ELR (cell line): ENCODE results near the gene PRMT3.
"Not testable (repeated sequence)": the region's sequence is repeated elsewhere in the genome, so short reads cannot be mapped to it uniquely, and the experiment has no call there.

Experiments
- DNase-seq: peaks from one replicate; pipeline ENCODE4 v3.0.0-alpha.2; 2015; ENCODE audit warnings: low read depth

The PRMT3 gene

DNA sequence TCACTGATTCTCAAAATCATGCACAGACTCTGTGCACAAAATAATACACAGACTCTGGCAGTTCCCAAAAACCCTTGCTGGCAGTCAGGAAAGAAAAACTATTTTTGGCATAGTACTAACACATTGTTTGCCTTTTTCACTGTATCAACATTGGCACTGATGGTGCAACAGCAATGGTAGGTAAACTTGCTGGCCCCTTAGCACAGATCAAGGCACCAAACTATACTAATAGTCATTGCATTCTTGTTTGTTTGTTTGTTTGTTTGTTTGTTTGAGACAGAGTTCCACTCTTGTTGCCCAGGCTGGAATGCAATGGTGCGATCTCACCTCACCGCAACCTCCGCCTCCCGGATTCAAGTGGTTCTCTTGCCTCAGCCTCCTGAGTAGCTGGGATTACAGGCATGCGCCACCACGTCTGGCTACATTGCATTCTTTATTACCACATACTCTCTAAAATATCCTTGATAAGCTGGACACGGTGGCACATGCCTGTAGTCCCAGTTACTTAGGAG is 130.9 kb downstream of the PRMT3 start:
- DNase-seq: no peak

GRCh38 chr11:20522536-20522935 is 135.0 kb downstream of the PRMT3 start:
- no peak for DNase-seq

- no peak for DNase-seq
Measured at GRCh38 chr11:20529757-20530156, 142.2 kb downstream of the PRMT3 start.

DNA sequence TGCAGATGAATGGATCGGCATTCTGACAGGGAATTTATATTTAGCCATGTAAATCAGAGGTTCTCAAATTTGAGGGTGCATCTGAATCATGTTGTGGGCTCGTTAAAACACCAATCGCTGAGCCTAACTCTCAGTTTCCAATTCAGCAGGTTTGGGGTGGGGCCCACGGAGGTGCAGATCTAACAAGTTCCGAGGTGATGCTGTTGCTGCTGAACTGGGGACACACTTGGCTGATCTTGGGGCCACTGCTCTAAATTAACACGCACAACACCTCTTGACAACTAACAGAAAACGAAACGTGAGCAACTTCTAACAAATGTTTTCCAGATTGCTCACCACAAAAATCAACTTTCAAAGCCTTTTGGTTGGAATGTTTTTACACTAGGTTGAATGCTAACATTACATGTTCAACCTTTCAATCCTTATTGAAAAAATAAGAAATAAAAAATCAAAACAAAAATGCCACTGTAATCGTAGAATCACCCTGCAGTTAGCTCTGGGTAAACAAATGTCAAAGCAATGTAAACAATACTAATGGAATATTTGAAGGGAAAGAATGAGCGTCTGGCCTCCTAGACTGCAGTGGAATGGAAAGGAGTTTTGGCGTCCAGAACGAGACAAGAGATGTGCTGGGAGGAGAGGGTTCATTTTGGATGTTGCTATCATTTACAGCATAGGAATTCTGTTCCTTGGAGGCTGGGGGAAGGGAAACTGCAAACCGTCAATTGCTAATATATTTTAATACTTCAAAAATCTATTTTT is 143.6 kb downstream of the PRMT3 start:
- DNase-seq: no peak

DNA sequence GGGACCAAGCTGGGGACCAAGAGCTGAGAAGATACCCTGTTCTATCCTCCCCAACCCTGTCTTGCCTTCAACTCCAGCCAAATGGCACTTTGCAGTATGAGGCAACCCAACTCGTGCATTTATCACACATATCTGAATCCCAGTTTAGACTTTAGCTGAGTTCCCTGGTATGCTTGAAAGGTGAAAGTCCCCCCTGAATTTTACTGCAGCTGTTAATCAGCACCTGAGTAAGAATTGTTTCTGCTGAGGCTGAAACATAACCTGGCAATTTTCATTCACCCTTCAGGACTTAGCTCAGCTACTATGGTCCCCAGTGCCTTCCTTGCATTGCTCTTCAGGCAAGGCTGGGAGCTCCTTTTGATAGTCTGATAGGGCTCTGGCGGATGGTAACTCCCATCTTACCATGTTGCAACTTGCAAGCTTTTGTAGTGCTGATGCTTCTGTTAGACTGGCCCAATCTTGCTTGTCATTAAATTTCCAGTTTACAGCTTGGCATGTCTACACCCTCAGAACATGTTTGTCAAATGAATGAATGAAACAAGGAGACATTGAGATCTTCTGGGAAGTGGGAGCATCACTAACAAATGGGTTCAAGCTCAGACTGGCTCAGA is 147.9 kb downstream of the PRMT3 start:
- no peak for DNase-seq

DNA sequence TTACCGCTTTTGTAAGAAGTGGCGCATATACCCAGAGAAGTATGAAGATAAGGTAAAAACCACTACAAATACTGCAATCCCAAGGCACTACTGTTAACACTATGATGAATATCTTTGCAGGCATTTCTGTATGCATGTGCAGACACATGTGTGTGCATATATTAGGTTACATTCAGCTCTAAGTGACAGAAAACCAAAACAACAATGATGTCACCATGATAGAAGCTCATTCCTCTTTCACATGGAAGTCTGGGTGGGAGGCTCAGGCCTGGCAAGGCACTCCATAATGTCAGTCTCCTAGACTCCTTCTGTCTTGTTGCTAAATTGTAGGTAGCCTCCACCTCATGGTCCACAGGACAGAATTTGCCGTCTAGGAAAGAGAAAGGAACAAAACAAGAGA is 148.8 kb downstream of the PRMT3 start:
- DNase-seq: no peak

DNA sequence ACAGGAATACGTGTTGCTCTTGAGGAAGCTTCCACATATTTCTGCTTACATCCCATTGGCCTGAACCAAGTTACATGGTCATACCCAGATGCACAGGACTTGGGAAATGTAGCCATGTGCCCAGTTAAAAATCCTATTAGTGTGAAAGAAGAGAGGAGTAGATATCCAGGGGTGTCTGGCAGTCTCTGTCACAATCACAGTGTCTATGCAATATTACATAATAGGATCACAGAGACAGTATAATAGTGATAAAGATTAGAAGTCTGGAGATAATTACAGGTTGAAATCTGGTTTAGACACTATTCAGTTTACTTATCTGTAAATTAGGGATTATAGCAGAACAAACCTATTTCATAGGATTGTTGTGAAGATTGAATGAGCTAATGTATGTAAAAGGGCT is 149.3 kb downstream of the PRMT3 start:
- no peak for DNase-seq

DNA sequence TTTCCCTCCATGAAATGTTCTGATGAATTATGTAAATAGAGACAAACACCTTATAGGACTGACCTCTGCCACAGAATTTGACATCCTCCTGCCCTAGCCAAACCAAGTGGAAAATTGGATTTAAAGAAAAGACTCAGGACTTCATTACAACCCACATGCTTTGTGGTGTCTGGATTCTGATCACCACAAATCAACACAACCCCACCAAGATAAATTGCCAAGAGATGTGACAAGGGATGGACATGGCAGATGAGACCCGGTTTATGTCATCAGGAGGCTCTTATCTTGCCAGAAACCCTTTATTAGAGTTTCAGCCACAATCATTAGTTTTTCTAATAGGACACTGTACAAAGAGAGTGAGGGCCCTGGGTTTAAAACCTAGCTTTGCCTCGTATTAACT is 154.0 kb downstream of the PRMT3 start:
- no peak for DNase-seq

GRCh38 chr11:20544603-20545237 is 157.2 kb downstream of the PRMT3 start:
- no peak for DNase-seq

GRCh38 chr11:20547411-20547810 is 159.9 kb downstream of the PRMT3 start:
- DNase-seq: no peak

DNA sequence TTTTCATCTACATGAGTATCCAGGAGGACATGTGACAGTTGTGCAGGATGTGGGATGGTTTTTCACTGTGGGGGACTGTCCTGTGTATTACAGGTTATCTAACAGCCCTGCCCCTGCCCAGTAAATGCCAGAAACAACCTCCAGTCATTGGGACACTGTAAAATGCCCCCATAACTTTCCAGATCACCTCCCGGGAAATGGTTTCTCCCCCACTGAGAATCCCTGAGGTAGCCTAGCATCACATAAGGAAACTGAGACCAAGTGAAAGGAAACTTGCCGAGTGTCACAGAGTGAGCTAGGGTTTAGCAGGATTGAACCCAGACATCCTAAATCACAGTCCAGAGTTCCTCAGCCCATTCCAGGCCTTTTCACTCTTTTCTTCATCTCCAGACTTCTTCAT is 163.6 kb downstream of the PRMT3 start:
- DNase-seq: no peak

GRCh38 chr11:20555783-20556182 is 168.3 kb downstream of the PRMT3 start:
- no peak for DNase-seq

- not testable (repeated sequence) for DNase-seq
Measured at GRCh38 chr11:20556396-20556795, 168.9 kb downstream of the PRMT3 start.

DNA sequence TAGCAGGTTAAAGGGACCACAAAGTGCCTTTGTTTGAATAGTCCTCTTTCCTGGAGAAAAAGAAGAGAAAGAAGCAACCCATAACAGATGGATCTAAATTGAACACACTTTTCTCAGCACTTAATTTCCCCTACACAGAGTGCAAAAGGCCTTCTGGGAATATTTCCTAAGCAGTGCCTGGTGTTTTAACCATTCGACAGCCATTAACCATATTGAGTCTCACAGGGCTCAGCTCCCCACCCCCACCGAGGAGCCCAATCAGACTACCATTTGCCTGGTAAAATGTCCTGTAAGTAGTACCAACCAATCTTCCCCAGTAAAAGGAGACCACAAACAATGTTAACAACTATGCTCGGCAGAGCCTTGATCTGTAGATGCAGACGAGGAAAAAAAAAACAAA is 171.2 kb downstream of the PRMT3 start:
- DNase-seq: no peak
